Neuronal stem cell (in vitro differentiated cells): ENCODE results near the gene PDE1A.

Source experiments
- DNase-seq: peaks from one replicate; pipeline ENCODE4 v3.0.0-alpha.2; 2013; ENCODE audit warnings: low spot score
- H2AFZ ChIP-seq: one replicate; pipeline ENCODE4 v1.6.1; 2013; ENCODE audit warnings: mild to moderate bottlenecking, low read length, inconsistent platforms
- H2AK5ac ChIP-seq: 2 replicates; pipeline ENCODE4 v1.6.1; 2013; ENCODE audit warnings: low read depth, mild to moderate bottlenecking, inconsistent platforms, low read length, moderate library complexity, mixed read lengths
- H2BK120ac ChIP-seq: 2 replicates; pipeline ENCODE4 v1.6.1; 2013; ENCODE audit warnings: low read depth, mild to moderate bottlenecking, inconsistent platforms, low read length, moderate library complexity, mixed read lengths
- H2BK12ac ChIP-seq: one replicate; pipeline ENCODE4 v1.6.1; 2013; ENCODE audit warnings: low read length, inconsistent platforms
- H2BK15ac ChIP-seq: 2 replicates; pipeline ENCODE4 v1.6.1; 2013; ENCODE audit warnings: mild to moderate bottlenecking, low read length, inconsistent platforms, mixed read lengths
- H2BK5ac ChIP-seq: one replicate; pipeline ENCODE4 v1.6.1; 2013; ENCODE audit warnings: inconsistent platforms, mild to moderate bottlenecking, low read length, moderate library complexity
- H3K14ac ChIP-seq: one replicate; pipeline ENCODE4 v1.6.1; 2013; ENCODE audit warnings: low read length, inconsistent platforms
- H3K18ac ChIP-seq: 2 replicates; pipeline ENCODE4 v1.6.1; 2013; ENCODE audit warnings: low read length, inconsistent platforms
- H3K23ac ChIP-seq: 2 replicates; pipeline ENCODE4 v1.6.1; 2013; ENCODE audit warnings: low read depth, mild to moderate bottlenecking, mixed read lengths, low read length, inconsistent platforms; ENCODE audit not compliant: poor library complexity
- H3K27ac ChIP-seq: replicated peaks from 3 replicates; pipeline ENCODE4 v1.5.1; 2013; ENCODE audit warnings: low read length, inconsistent platforms
- H3K27me3 ChIP-seq, 3 experiments: 2 replicates each; pipeline ENCODE4 v1.6.1; 2013; ENCODE audit warnings: low read length in 3 of 3, mild to moderate bottlenecking in 2 of 3, inconsistent platforms in 1 of 3, low read depth in 1 of 3, mixed read lengths in 1 of 3, moderate library complexity in 1 of 3; ENCODE audit not compliant: control insufficient read depth in 3 of 3, insufficient read depth in 3 of 3
- H3K36me3 ChIP-seq, 2 donors: replicated peaks in 1 of 2; 2 replicates each; pipeline ENCODE4 v1.6.1; 2013; ENCODE audit warnings: low read length in 2 of 2; ENCODE audit not compliant: control insufficient read depth in 2 of 2, insufficient read depth in 2 of 2
- H3K4ac ChIP-seq: 2 replicates; pipeline ENCODE4 v1.6.1; 2013; ENCODE audit warnings: inconsistent platforms, mild to moderate bottlenecking, low read length, moderate library complexity
- H3K4me1 ChIP-seq, 2 donors: 1 replicate in 1 of 2; 2 replicates in 1 of 2; pipeline ENCODE4 v1.6.1; 2013; ENCODE audit warnings: low read length in 2 of 2, low read depth in 1 of 2; ENCODE audit not compliant: control insufficient read depth in 2 of 2, insufficient read depth in 1 of 2
- H3K4me2 ChIP-seq: one replicate; pipeline ENCODE4 v1.6.1; 2013; ENCODE audit warnings: mild to moderate bottlenecking, low read length, inconsistent platforms; ENCODE audit not compliant: insufficient read depth, poor library complexity, severe bottlenecking
- H3K4me3 ChIP-seq, 2 donors: 2 replicates each; pipeline ENCODE4 v1.5.1; 2013; ENCODE audit warnings: low read length in 2 of 2, mild to moderate bottlenecking in 2 of 2, inconsistent platforms in 1 of 2, moderate library complexity in 1 of 2
- H3K79me1 ChIP-seq: one replicate; pipeline ENCODE4 v1.6.1; 2013; ENCODE audit warnings: low read depth, mild to moderate bottlenecking, inconsistent platforms, low read length, moderate library complexity
- H3K9ac ChIP-seq: one replicate; pipeline ENCODE4 v1.6.1; 2013; ENCODE audit warnings: mild to moderate bottlenecking, low read depth, low read length, inconsistent platforms; ENCODE audit not compliant: poor library complexity
- H3K9me3 ChIP-seq, 2 donors: replicated peaks in 1 of 2; 2 replicates each; pipeline versions ENCODE3 to v1.6.1; 2013; ENCODE audit warnings: low read length in 2 of 2, mild to moderate bottlenecking in 2 of 2, inconsistent platforms in 1 of 2, low read depth in 1 of 2, mixed read lengths in 1 of 2, moderate library complexity in 1 of 2; ENCODE audit not compliant: control insufficient read depth in 2 of 2, insufficient read depth in 1 of 2
- H4K8ac ChIP-seq: one replicate; pipeline ENCODE4 v1.6.1; 2013; ENCODE audit warnings: low read depth, mild to moderate bottlenecking, inconsistent platforms, low read length, moderate library complexity
- H4K91ac ChIP-seq: one replicate; pipeline ENCODE4 v1.6.1; 2013; ENCODE audit warnings: low read length, low read depth, mild to moderate bottlenecking, inconsistent platforms; ENCODE audit not compliant: poor library complexity
- WGBS, 2 donors: extraction: QIAGEN DNeasy Blood & Tissue Kit; methylation state at CpG; one replicate each; pipeline ENCODE4 v1.1.7; 2013; ENCODE audit warnings: missing lambda C conversion rate in 2 of 2, mixed read lengths in 1 of 2; ENCODE audit not compliant: insufficient read length in 2 of 2, insufficient replicate concordance in 1 of 2; ENCODE audit errors: extremely low coverage in 2 of 2; 5-methylcytosine and 5-hydroxymethylcytosine counted together

The PDE1A gene

GRCh38 chr2:182240862-182241371 is 185.9 kb downstream of the PDE1A start:
- no peak overlapping the region for H2BK12ac ChIP-seq
- no peak overlapping the region for H3K4me3 ChIP-seq
- no peak overlapping the region for H2BK120ac ChIP-seq
- no peak overlapping the region for H3K27ac ChIP-seq
- no peak overlapping the region for H4K8ac ChIP-seq
- peak overlapping the region; percentile 57 for H2AFZ ChIP-seq
- DNase-seq = no peak
- H3K4me2 ChIP-seq = no peak overlapping the region
- no peak overlapping the region for H3K18ac ChIP-seq
- H2BK5ac ChIP-seq = no peak overlapping the region
- H2BK15ac ChIP-seq = no peak overlapping the region
- no peaks in the 10 kb centered on the region for H3K9me3 ChIP-seq
- H4K91ac ChIP-seq = no peak overlapping the region
- H3K27me3 ChIP-seq = no peaks in the 10 kb centered on the region
- H2AK5ac ChIP-seq = no peak overlapping the region
- H3K14ac ChIP-seq = no peak overlapping the region
- peaks cover 0 to 13% of the 10 kb centered on the region in 2 donors for H3K36me3 ChIP-seq
- no peak overlapping the region for H3K23ac ChIP-seq
- H3K4me1 ChIP-seq = peaks cover 0 to 9% of the 10 kb centered on the region in 2 donors
- no peak overlapping the region for H3K9ac ChIP-seq
- no peak overlapping the region for H3K4ac ChIP-seq
- no CpG with 5 or more reads among the region's 5 CpGs for WGBS, 2 donors
- no peaks in the 10 kb centered on the region for H3K79me1 ChIP-seq

GRCh38 chr2:182230561-182230960 is 196.3 kb downstream of the PDE1A start:
- Histone ChIP-seq H3K4me1 (peaks cover 0 to 2% of the 10 kb centered on the region in 2 donors), H3K9ac (no peak overlapping the region), H3K23ac (no peak overlapping the region), H3K4me2 (no peak overlapping the region), H3K27me3 (no peaks in the 10 kb centered on the region), H3K79me1 (no peaks in the 10 kb centered on the region), H2BK120ac (no peak overlapping the region), H4K8ac (no peak overlapping the region), H3K4ac (no peak overlapping the region), H3K14ac (no peak overlapping the region), H3K18ac (no peak overlapping the region), H3K4me3 (no peak overlapping the region), H3K9me3 (no peaks in the 10 kb centered on the region), H3K36me3 (peaks cover 0 to 17% of the 10 kb centered on the region in 2 donors), H2BK5ac (no peak overlapping the region), H3K27ac (no peak overlapping the region), H2AFZ (no peak overlapping the region), H2BK12ac (no peak overlapping the region), H2AK5ac (no peak overlapping the region), H4K91ac (no peak overlapping the region), H2BK15ac (no peak overlapping the region)
- DNase-seq = no peak

GRCh38 chr2:182229297-182229696 is 197.5 kb downstream of the PDE1A start:
- Histone ChIP-seq H2BK120ac (no peak overlapping the region), H3K4me1 (peaks cover 0 to 2% of the 10 kb centered on the region in 2 donors), H4K8ac (no peak overlapping the region), H2BK5ac (no peak overlapping the region), H3K4me3 (no peak overlapping the region), H3K23ac (no peak overlapping the region), H3K27me3 (no peaks in the 10 kb centered on the region), H3K36me3 (peaks cover 0 to 16% of the 10 kb centered on the region in 2 donors), H3K14ac (no peak overlapping the region), H3K4ac (no peak overlapping the region), H4K91ac (no peak overlapping the region), H2BK15ac (no peak overlapping the region), H3K9ac (no peak overlapping the region), H2BK12ac (no peak overlapping the region), H3K4me2 (no peak overlapping the region), H3K18ac (no peak overlapping the region), H3K79me1 (no peaks in the 10 kb centered on the region), H2AK5ac (no peak overlapping the region), H3K27ac (no peak overlapping the region), H3K9me3 (no peaks in the 10 kb centered on the region), H2AFZ (no peak overlapping the region)
- no CpG with 5 or more reads among the region's 2 CpGs for WGBS, 2 donors
- no peak for DNase-seq

GRCh38 chr2:182228741-182229140 is 198.1 kb downstream of the PDE1A start:
- no peak overlapping the region for H2AFZ ChIP-seq
- no peak overlapping the region for H3K9ac ChIP-seq
- H3K9me3 ChIP-seq = no peaks in the 10 kb centered on the region
- no peak overlapping the region for H2BK15ac ChIP-seq
- no peaks in the 10 kb centered on the region for H3K79me1 ChIP-seq
- H3K36me3 ChIP-seq = peaks cover 0 to 16% of the 10 kb centered on the region in 2 donors
- H3K23ac ChIP-seq = no peak overlapping the region
- H2BK120ac ChIP-seq = no peak overlapping the region
- H3K4me3 ChIP-seq = no peak overlapping the region
- H2AK5ac ChIP-seq = no peak overlapping the region
- peaks cover 0 to 2% of the 10 kb centered on the region in 2 donors for H3K4me1 ChIP-seq
- H3K4ac ChIP-seq = no peak overlapping the region
- no peak overlapping the region for H3K4me2 ChIP-seq
- no peaks in the 10 kb centered on the region for H3K27me3 ChIP-seq
- no peak overlapping the region for H4K91ac ChIP-seq
- no peak overlapping the region for H3K27ac ChIP-seq
- H2BK12ac ChIP-seq = no peak overlapping the region
- H2BK5ac ChIP-seq = no peak overlapping the region
- no peak for DNase-seq
- H3K14ac ChIP-seq = no peak overlapping the region
- no peak overlapping the region for H3K18ac ChIP-seq
- no peak overlapping the region for H4K8ac ChIP-seq
- WGBS, 2 donors = no CpG with 5 or more reads among the region's 2 CpGs
